HG03460 (cell line): ENCODE data around the gene PIP5K1C.
"Not testable (repeated sequence)": the region's sequence is repeated elsewhere in the genome, so short reads cannot be mapped to it uniquely, and the experiment has no call there.

Experiments
- ATAC-seq: cut with Tn5 transposase; IDR thresholded peaks from one replicate; pipeline ENCODE4 v1.9.1; 2021; ENCODE audit not compliant: unreplicated experiment

The PIP5K1C gene

GRCh38 chr19:3591876-3592613 lies 108.2 kb downstream of the PIP5K1C start:
- no peak for ATAC-seq

- no peak for ATAC-seq
Observed at GRCh38 chr19:3590991-3591659, 109.1 kb downstream of the PIP5K1C start.

GRCh38 chr19:3589949-3590348 lies 110.3 kb downstream of the PIP5K1C start:
- no peak for ATAC-seq

- ATAC-seq: no peak
Observed at GRCh38 chr19:3589439-3589838, 110.8 kb downstream of the PIP5K1C start.

- no peak for ATAC-seq
Observed at GRCh38 chr19:3586707-3587346, 113.4 kb downstream of the PIP5K1C start.

- ATAC-seq: no peak
Observed at GRCh38 chr19:3586127-3586626, 114.1 kb downstream of the PIP5K1C start.

- ATAC-seq: no peak
Observed at GRCh38 chr19:3585301-3586126, 114.8 kb downstream of the PIP5K1C start, which contains the start of gene GIPC3. TSS of gene GIPC3 (plus strand) at chr19:3585478. CDS start at chr19:3585598, 120 bp downstream.

- ATAC-seq: not testable (repeated sequence)
Observed at GRCh38 chr19:3584036-3584802, 116.0 kb downstream of the PIP5K1C start.

- ATAC-seq: not testable (repeated sequence)
Observed at GRCh38 chr19:3581792-3582191, 118.5 kb downstream of the PIP5K1C start.
